Stimulated activated CD8-positive, alpha-beta memory T cell treated with anti-CD3 and anti-CD28 coated beads, Interleukin-4, amount 100 ng/mL, for 1 hour (primary cell): ENCODE results near the gene PMS1.
"Not testable (repeated sequence)": the region's sequence is repeated elsewhere in the genome, so short reads cannot be mapped to it uniquely, and the experiment has no call there.

Experiments used
- DNase-seq, 2 donors: peaks; one replicate each; pipeline ENCODE4 v3.0.0-alpha.2; 2020; ENCODE audit warnings: low read depth in 2 of 2, low spot score in 1 of 2

PMS1 gene

DNA sequence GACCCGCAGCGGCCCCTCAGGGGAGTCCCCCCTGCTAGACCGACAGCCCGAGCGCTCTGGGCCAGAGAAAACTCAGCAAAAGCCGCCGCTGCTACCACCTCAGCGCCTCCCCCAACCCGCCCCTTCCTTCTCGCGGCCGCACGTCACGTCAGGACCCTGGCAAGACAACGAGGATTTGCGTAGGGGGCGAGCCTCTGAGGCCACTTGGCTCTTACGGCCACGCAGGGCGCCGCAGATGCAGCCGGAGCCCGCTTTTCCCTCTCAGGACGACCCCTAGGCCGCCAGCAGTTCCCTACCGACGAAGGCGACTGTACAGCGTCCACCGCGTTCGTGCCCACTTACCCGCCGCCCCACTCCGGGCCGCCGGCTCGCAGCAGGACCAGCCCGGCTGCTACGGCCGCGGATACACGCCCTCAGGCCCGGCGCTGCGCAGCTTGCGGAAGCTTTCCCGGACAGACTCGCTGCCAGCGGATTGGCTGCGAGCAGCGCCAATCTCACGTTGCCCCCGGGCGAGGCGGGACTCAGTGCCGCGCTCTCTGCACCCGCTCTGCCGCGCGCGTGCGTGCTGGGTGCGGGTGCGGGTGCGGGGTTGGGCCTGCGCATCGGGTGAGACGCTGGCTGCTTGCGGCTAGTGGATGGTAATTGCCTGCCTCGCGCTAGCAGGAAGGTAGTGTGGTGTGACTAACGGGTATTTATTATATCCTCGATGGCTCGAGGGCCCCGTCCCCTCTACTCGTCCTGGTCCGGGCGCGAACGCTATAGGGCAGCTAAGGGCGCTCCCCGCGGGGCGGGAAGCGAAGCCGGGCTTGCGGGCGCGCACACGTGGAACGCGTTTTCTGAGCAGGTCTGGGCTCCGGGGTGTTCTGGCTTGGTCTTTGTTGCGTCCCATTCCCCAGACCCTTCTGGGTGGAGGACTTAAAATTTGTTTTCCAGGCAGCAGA, at the start of gene PMS1, which contains the start of gene ORMDL1:
Gene PMS1 (plus strand): TSS at position 524 of the 941 bp plus-strand sequence. CDS start 7,360 bp downstream, outside the sequence.
Gene ORMDL1 (minus strand): TSS at position 413 of the 941 bp plus-strand sequence. CDS start 1,744 bp downstream, outside the sequence.
- peak; percentile 78 to 84 for DNase-seq

- no peak for DNase-seq
Observed at GRCh38 chr2:189751080-189751658, 33.1 kb upstream of the PMS1 start.

DNA sequence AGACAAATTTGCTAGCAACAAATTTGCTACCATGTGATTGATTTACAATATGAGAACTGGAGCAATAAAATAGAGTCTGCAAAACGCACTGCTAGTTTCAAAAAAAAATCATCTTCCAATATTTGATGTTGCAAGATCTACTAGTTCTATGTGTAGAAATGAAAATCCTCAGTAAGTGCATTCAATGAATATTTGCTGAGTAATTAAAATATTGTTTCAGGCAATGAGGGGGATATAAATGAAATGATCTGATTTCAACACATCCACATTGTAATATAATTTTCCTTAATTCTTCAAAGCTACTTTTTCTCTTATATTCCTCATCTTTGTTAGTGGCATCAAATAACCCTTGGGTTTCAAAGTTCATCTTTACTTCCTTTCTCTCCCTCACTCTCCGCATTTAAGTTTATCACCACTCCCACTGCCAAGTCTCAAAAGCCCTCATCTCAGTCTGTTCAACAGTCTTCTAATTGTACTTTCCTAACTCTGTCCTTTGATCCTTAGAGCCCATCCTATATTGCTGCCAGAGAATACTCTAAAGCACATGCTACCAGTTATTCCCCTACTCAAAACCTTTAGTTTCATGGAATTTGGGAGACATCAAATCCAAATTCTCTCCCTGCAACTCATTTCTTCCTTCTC, 27.8 kb upstream of the PMS1 start:
- no peak for DNase-seq

DNA sequence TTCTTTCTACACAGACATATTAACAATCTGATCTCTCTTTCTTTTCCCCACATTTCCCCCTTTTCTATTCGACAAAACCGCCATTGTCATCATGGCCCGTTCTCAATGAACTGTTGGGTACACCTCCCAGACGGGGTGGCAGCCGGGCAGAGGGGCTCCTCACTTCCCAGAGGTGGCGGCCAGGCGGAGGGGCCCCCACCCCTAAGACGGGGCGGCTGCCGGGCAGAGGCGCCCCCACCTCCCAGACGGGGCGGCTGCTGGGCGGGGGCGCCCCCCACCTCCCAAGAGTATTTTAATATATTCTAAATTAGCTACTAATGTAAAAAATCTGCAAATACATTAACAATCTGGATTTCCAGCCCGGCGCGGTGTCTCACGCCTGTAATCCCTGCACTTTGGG, 24.1 kb upstream of the PMS1 start:
- DNase-seq = not testable (repeated sequence)

DNA sequence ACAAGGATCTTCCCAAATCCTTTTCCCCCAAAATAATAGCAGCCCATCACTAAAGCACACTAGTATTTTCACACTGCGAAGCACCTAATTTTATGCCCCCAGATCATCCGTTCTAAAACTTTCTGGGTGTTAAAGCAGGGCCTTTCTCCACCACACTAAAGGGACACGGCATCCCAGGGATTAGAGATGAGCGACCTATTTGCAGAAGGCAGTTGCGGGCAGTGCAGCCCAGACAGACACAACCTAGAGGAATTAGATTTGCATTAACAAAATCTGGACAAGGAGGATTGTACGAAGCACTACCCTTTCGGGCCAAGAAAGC, 22.1 kb upstream of the PMS1 start:
- no peak for DNase-seq

DNA sequence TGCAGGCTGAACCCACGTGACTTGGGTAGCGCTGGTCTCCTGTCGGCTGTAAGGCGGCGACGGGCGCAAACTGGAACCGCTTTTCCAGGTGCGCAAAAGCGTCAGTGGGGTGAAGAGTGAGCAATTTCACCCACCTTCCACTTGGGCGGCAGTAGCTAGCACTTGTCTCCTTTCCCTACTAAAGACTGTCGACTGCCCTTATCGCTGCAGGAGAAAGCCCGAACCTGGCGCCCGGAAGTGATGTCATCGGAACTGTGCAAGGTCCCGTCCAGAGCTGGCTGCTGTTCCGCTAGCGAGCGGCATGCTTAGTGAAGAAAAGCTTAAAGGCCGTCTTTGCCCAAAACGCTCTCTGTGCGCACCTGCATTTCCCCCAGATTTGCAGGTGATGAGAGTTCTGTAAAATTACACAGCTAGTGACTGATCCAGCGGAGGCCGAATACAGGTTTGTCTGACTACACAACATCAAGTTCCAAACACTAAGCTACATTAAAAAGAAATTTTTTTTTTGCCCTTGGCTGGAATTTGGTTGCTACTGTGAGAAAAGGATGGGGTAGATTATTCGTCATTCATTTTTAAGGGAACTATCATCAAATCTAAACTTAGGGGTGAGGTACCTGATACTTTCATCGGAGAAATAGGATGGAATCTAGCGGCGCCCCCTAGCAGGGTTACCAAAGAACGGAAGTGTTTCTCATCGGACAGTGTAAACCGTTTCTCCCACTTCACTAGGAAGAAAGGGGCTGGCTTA, 21.5 kb upstream of the PMS1 start, which contains the start of gene OSGEPL1:
Gene OSGEPL1 (minus strand): TSS at position 242 of the 748 bp plus-strand sequence. CDS start 1,152 bp downstream, outside the sequence.
- peak; percentile 84 for DNase-seq

GRCh38 chr2:189763908-189764661, 20.2 kb upstream of the PMS1 start:
- DNase-seq = no peak

GRCh38 chr2:189770590-189771322, 13.5 kb upstream of the PMS1 start:
- DNase-seq = no peak

GRCh38 chr2:189772212-189772611, 12.0 kb upstream of the PMS1 start:
- DNase-seq = no peak

GRCh38 chr2:189782221-189782671, 2.0 kb upstream of the PMS1 start:
- DNase-seq = no peak

GRCh38 chr2:189783451-189783926, 761 bp upstream of the PMS1 start:
- DNase-seq = no peak

DNA sequence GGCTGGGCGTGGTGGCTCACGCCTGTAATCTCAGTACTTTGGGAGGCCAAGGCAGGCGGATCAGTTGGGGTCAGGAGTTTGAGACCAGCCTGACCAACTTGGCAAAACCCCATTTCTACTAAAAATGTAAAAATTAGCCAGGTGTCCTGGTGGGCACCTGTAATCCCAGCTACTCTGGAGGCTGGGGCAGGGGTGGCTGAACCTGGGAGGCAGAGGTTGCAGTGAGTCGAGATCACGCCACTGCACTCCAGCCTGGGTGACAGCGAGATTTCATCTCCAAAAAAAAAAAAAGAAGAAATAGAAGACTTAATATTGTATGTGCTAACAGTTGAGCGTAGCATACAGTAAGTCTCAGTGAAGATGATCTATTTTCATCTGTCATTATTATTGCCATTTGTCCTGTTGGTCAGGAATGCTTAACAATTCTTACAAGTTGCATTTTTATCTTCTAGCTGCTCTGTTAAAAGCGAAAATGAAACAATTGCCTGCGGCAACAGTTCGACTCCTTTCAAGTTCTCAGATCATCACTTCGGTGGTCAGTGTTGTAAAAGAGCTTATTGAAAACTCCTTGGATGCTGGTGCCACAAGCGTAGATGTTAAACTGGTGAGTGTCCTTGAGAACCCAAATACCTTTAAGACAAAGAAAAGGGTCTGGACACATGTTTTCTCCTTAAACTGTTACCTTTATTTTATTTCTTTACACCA, 7.2 kb downstream of the PMS1 start:
- no peak for DNase-seq

DNA sequence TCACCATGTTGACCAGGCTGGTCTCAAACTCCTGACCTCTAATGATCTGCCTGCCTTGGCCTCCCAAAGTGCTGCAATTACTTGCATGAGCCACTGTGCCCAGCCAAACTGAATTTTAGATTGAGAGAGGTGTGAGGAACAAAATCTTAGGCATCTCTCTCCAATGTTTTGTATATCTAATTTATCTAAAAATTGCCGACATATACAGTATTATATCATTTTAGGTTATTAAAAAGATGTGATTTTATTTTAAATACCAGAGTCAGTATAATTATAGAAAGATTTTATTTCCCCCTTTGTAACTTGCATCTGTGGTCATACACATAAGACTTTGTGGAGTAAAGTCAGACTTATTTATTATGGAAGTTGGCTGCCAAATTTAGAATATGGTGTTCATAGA, 10.1 kb downstream of the PMS1 start:
- no peak for DNase-seq

DNA sequence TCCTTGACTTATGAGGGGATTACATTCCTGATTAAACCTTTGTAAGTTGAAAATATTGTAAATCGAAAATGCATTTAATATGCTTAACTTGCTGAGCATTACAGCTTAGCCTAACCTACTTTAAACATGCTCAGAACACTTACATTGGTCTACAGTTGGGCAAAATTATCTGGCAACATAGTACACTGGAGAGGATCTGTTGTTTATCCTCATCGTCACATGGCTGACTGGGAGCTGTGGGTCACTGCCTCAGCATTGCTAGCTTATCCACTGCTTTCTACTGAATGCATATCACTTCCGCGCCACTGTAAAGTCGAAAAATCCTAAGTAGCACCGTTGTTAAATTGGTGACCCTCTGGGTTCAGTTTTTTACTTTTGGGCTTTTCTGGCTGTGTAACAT, 13.7 kb downstream of the PMS1 start:
- no peak for DNase-seq

DNA sequence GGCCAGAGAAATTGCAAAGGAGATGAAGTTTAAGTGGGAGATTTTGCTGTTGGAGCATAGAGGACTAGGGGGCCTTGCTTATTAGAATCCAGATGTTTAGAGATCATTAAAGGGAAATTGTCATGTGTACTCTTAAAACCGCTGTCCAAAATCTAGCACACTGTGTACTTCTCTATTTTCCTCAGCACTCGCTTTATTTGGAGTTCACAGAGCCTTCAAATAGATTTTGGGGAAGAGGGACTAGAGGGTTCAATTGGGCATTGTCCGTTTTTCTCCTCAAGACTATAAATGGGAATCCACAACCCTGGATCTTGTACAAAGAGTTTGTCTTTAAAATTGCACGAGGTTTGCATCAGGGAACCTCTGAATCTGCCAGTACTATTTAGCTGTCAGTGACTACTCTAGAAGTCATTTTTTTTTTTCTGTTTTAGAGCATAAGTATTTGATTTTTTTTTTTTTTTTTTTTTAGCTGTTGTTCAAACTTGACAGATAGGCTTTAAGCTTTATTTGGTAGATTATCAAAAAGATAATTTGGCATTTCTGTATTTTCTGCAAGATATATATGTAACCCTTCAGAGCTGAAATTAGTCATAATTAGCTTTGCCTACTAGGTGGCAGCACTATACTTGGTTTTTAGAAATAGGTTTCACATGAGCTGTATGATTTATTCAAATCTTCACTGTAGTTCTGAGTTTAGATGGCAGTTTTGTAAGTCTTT, 14.2 kb downstream of the PMS1 start:
- no peak for DNase-seq

DNA sequence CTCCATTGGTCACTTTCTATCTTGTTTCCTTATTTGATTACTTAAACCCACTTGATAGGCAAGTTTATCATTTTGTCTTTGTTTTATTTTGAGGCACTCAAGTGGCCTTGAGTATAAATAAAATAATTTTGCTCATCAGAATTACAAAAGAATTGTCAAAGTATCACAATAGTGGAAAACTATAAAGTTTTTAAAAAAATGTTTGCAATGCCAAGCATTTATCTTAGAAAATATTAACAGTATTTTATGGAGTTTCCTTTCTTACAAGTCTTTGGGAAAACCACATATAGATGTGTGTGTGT, 14.7 kb downstream of the PMS1 start:
- DNase-seq = no peak

- DNase-seq = no peak
Observed at GRCh38 chr2:189799531-189799930, 15.3 kb downstream of the PMS1 start.

DNA sequence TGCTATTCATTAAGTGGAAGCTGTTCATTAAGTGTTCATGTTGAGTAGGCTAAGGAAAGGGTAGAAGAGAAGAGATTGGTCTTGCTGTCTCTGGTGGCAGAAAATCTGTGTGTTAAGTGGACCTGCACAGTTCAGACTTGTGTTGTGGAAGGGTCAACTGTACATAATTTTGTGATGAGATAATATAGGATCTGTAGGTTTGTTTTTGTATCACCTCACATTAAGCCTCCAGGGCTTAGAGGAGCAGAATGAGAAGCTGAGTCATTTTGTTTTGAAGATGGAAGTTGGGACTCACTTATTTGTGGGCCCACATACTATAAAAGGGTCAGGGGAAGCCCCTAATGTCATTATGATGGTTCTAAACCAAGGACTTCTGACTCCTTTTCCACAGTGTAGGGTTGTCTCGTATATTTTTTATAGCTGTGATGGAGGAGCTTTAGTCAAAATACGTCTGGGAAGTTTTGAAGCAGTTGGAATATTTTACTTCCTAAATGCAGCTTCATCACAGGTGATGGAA, 18.2 kb downstream of the PMS1 start:
- DNase-seq = no peak
